ENCODE results near the gene LAIR2. TPM values are rescaled to one million over a fixed set of nuclear protein-coding genes. Genes with fewer than 3 reads are reported as not detected.

Gene LAIR2
- total and polyA plus RNA-seq, 2 of the 13 experiments (the other 11 are each of a cell fraction or from before 2014, with no cell fraction given) = 1.3 to 1.9 TPM

GRCh38 chr19:54551293-54551692 lies 48.7 kb downstream of the LAIR2 start:
- no peak overlapping the region for H2AFZ ChIP-seq (ENCODE audit: low read length)
- no peak overlapping the region for H3K4me3 ChIP-seq (replicated peaks in 1 of 3; ENCODE audit: insufficient read depth in 1 of 3, low read depth in 2 of 3, low read length in 3 of 3)
- H3K79me2 ChIP-seq (ENCODE audit: insufficient read depth, low read length) = no peaks in the 10 kb centered on the region
- in situ Hi-C loops (cut with HindIII; ENCODE audit: extremely low pct_ligation_motif_present, low pct_unique_long_range_greater_than_20kb) (no loop called here), intact Hi-C loops (cut with micrococcal nuclease; ENCODE audit: unreplicated experiment) (no loop called here)
- POLR2A ChIA-PET = no interaction called here
- no peak overlapping the region for H3K27ac ChIP-seq (ENCODE audit: extremely low read length, insufficient read depth, low read length)
- no peak for ATAC-seq
- DNase-seq (ENCODE audit: low spot score) = no peak
- no peaks in the 10 kb centered on the region for H3K4me1 ChIP-seq (ENCODE audit: insufficient read depth, low read length)
- CTCF ChIA-PET (ENCODE audit: low intra/inter-chr PET ratio, low total read pairs) = no interaction called here
- no peaks in the 10 kb centered on the region for H3K27me3 ChIP-seq (ENCODE audit: control insufficient read depth in 1 of 2, insufficient read depth in 2 of 2, low read length in 2 of 2)
- no peaks in the 10 kb centered on the region for H3K9me3 ChIP-seq (ENCODE audit: low read length)
- no peak overlapping the region for H3K4me2 ChIP-seq (ENCODE audit: low read depth, low read length)
- H3K9ac ChIP-seq (ENCODE audit: insufficient read depth, low read depth, low read length) = no peak overlapping the region
- TF ChIP-seq ATF6 (CRISPR knock-in tag; conservative IDR thresholded peaks at IDR 0.05) (no peak), YEATS4 (CRISPR knock-in tag; IDR thresholded peaks at IDR 0.05; ENCODE audit: borderline replicate concordance) (no peak), EZH2 (conservative IDR thresholded peaks at IDR 0.05; ENCODE audit: low read depth, low read length) (no peak), BCL6 (CRISPR knock-in tag; IDR thresholded peaks at IDR 0.05) (no peak), ZNF747 (CRISPR knock-in tag; IDR thresholded peaks at IDR 0.05; ENCODE audit: borderline replicate concordance) (no peak), FOXJ3 (CRISPR knock-in tag; IDR thresholded peaks at IDR 0.05; ENCODE audit: borderline replicate concordance) (no peak), THAP7 (CRISPR knock-in tag; IDR thresholded peaks at IDR 0.05) (no peak), ZMAT3 (CRISPR knock-in tag; conservative IDR thresholded peaks at IDR 0.05) (no peak), NFE2L2 (IDR thresholded peaks at IDR 0.05; ENCODE audit: low read length) (no peak), BRCA1 (CRISPR knock-in tag; IDR thresholded peaks at IDR 0.05) (no peak), MAFG (CRISPR knock-in tag; IDR thresholded peaks at IDR 0.05) (no peak), HDAC2 (CRISPR knock-in tag; IDR thresholded peaks at IDR 0.05) (no peak), FOXP4 (CRISPR knock-in tag; IDR thresholded peaks at IDR 0.05) (no peak), ZNF234 (CRISPR knock-in tag; conservative IDR thresholded peaks at IDR 0.05) (no peak), SIX4 (CRISPR knock-in tag; IDR thresholded peaks at IDR 0.05) (no peak), BRD4 (CRISPR knock-in tag; IDR thresholded peaks at IDR 0.05) (no peak), ZMAT5 (CRISPR knock-in tag; IDR thresholded peaks at IDR 0.05; ENCODE audit: borderline replicate concordance, low read depth) (no peak), NFIB (CRISPR knock-in tag; IDR thresholded peaks at IDR 0.05; ENCODE audit: borderline replicate concordance) (no peak), DDIT3 (CRISPR knock-in tag; IDR thresholded peaks at IDR 0.05) (no peak)
- FAIRE-seq = no peak
- H4K20me1 ChIP-seq (ENCODE audit: insufficient read depth, low read length) = no peaks in the 10 kb centered on the region
- BruUV-seq (replicated peaks) = no TSS peak
- no peaks in the 10 kb centered on the region for H3K36me3 ChIP-seq (replicated peaks in 1 of 2; ENCODE audit: control insufficient read depth in 1 of 2, insufficient read depth in 2 of 2, low read length in 2 of 2)
- 61% methylated on average over 6 of the region's 6 CpGs for WGBS (ENCODE audit: low lambda C conversion rate)
